ENCODE data around the gene GFOD1.

GFOD1 gene

GRCh38 chr6:13439644-13440043 lies 47.8 kb downstream of the GFOD1 start:
- Histone ChIP-seq H3K9ac (no peak overlapping the region), H2AFZ (ENCODE audit: low read depth) (no peak overlapping the region), H3K4me3 (IDR thresholded peaks at IDR 0.05; ENCODE audit: insufficient read depth, low read depth, low read length) (no peak overlapping the region), H3K27me3 (ENCODE audit: insufficient read depth, low read depth) (no peaks in the 10 kb centered on the region), H3K79me2 (ENCODE audit: insufficient read depth, low read depth) (no peaks in the 10 kb centered on the region), H3K4me2 (no peak overlapping the region), H3K27ac (no peak overlapping the region), H3K36me3 (ENCODE audit: insufficient read depth) (no peaks in the 10 kb centered on the region), H4K20me1 (ENCODE audit: insufficient read depth) (no peaks in the 10 kb centered on the region), H3K4me1 (ENCODE audit: low read depth, poor library complexity, severe bottlenecking) (no peaks in the 10 kb centered on the region)
- no peak for TF ChIP-seq CTCF (conservative IDR thresholded peaks at IDR 0.05; ENCODE audit: low read depth, low read length)

GRCh38 chr6:13438126-13438525 lies 49.3 kb downstream of the GFOD1 start:
- H3K27me3 ChIP-seq (ENCODE audit: insufficient read depth, low read depth), result no peaks in the 10 kb centered on the region
- H3K4me1 ChIP-seq (ENCODE audit: low read depth, poor library complexity, severe bottlenecking), result no peaks in the 10 kb centered on the region
- H3K4me2 ChIP-seq, result no peak overlapping the region
- no peak overlapping the region for H3K9ac ChIP-seq
- no peak overlapping the region for H2AFZ ChIP-seq (ENCODE audit: low read depth)
- H3K4me3 ChIP-seq (IDR thresholded peaks at IDR 0.05; ENCODE audit: insufficient read depth, low read depth, low read length), result no peak overlapping the region
- H4K20me1 ChIP-seq (ENCODE audit: insufficient read depth), result no peaks in the 10 kb centered on the region
- no peaks in the 10 kb centered on the region for H3K79me2 ChIP-seq (ENCODE audit: insufficient read depth, low read depth)
- H3K27ac ChIP-seq, result no peak overlapping the region
- no peaks in the 10 kb centered on the region for H3K36me3 ChIP-seq (ENCODE audit: insufficient read depth)
- no peak for TF ChIP-seq CTCF (conservative IDR thresholded peaks at IDR 0.05; ENCODE audit: low read depth, low read length)

- H3K4me3 ChIP-seq (IDR thresholded peaks at IDR 0.05; ENCODE audit: insufficient read depth, low read depth, low read length), result no peak overlapping the region
- H3K79me2 ChIP-seq (ENCODE audit: insufficient read depth, low read depth), result no peaks in the 10 kb centered on the region
- H3K27ac ChIP-seq, result no peak overlapping the region
- H4K20me1 ChIP-seq (ENCODE audit: insufficient read depth), result no peaks in the 10 kb centered on the region
- H3K4me1 ChIP-seq (ENCODE audit: low read depth, poor library complexity, severe bottlenecking), result no peaks in the 10 kb centered on the region
- no peaks in the 10 kb centered on the region for H3K36me3 ChIP-seq (ENCODE audit: insufficient read depth)
- TF ChIP-seq CTCF (conservative IDR thresholded peaks at IDR 0.05; ENCODE audit: low read depth, low read length), result no peak
- no peak overlapping the region for H2AFZ ChIP-seq (ENCODE audit: low read depth)
- H3K4me2 ChIP-seq, result no peak overlapping the region
- H3K9ac ChIP-seq, result no peak overlapping the region
- no peaks in the 10 kb centered on the region for H3K27me3 ChIP-seq (ENCODE audit: insufficient read depth, low read depth)
These were observed 50.0 kb downstream of the GFOD1 start for GRCh38 chr6:13437218-13437996.

- Histone ChIP-seq H3K36me3 (ENCODE audit: insufficient read depth) (no peaks in the 10 kb centered on the region), H4K20me1 (ENCODE audit: insufficient read depth) (no peaks in the 10 kb centered on the region), H3K4me1 (ENCODE audit: low read depth, poor library complexity, severe bottlenecking) (no peaks in the 10 kb centered on the region), H3K27ac (no peak overlapping the region), H3K4me3 (IDR thresholded peaks at IDR 0.05; ENCODE audit: insufficient read depth, low read depth, low read length) (no peak overlapping the region), H3K9ac (no peak overlapping the region), H2AFZ (ENCODE audit: low read depth) (no peak overlapping the region), H3K4me2 (no peak overlapping the region), H3K27me3 (ENCODE audit: insufficient read depth, low read depth) (no peaks in the 10 kb centered on the region), H3K79me2 (ENCODE audit: insufficient read depth, low read depth) (no peaks in the 10 kb centered on the region)
- no peak for TF ChIP-seq CTCF (conservative IDR thresholded peaks at IDR 0.05; ENCODE audit: low read depth, low read length)
These were observed 50.8 kb downstream of the GFOD1 start for GRCh38 chr6:13436399-13437217.
